Upper lobe of left lung (tissue), 6 donors: Measurements from ENCODE around the gene CMSS1. TPM values are rescaled to one million over a fixed set of nuclear protein-coding genes. Genes with fewer than 3 reads are reported as not detected.

Experiments
- ATAC-seq, 2 donors: fragments of 200-7000 bp; cut with Tn5 transposase; one replicate each; pipeline ENCODE4 v1.9.1; 2022; ENCODE audit warnings: mild to moderate bottlenecking in 2 of 2, moderate library complexity in 2 of 2; ENCODE audit not compliant: low FRiP score in 2 of 2
- DNase-seq, 2 donors: peaks; one replicate each; pipeline ENCODE4 v3.0.0-alpha.2; 2019 to 2020
- H3K27ac ChIP-seq, 4 donors: fragments of 200-600 bp; sonication (generic); one replicate each; pipeline ENCODE4 v1.5.1; 2016 to 2019
- H3K27me3 ChIP-seq, 4 donors: fragments of 200-600 bp; sonication (generic); one replicate each; pipeline ENCODE4 v1.5.1; 2017 to 2019
- H3K36me3 ChIP-seq, 4 donors: fragments of 200-600 bp; sonication (generic); one replicate each; pipeline ENCODE4 v1.5.1; 2016 to 2019
- H3K4me1 ChIP-seq, 4 donors: fragments of 200-600 bp; sonication (generic); one replicate each; pipeline ENCODE4 v1.5.1; 2018 to 2019
- H3K4me3 ChIP-seq, 4 donors: fragments of 200-600 bp; sonication (generic); one replicate each; pipeline ENCODE4 v1.5.1; 2017 to 2019; ENCODE audit warnings: mild to moderate bottlenecking in 2 of 4, moderate library complexity in 1 of 4
- H3K9me3 ChIP-seq, 4 donors: fragments of 200-600 bp; sonication (generic); one replicate each; pipeline ENCODE4 v1.5.1; 2018 to 2019
- CTCF ChIP-seq, 6 experiments: fragments of 450-650 bp in 4 of 6; fragments of 200-600 bp in 2 of 6; sonication (generic) in 2 of 6; IDR thresholded peaks; one replicate each; pipeline ENCODE4 v1.5.1; 2016 to 2019; ENCODE audit warnings: antibody characterized with exemption in 6 of 6
- EP300 ChIP-seq, 4 donors: sonication (generic); formaldehyde crosslinking; IDR thresholded peaks; one replicate each; pipeline ENCODE4 v1.5.1; 2017; ENCODE audit warnings: antibody characterized with exemption in 4 of 4, control low read depth in 2 of 4
- POLR2A ChIP-seq, 4 donors: fragments of 450-650 bp; IDR thresholded peaks; one replicate each; pipeline ENCODE4 v1.5.1; 2016 to 2017; ENCODE audit warnings: antibody characterized with exemption in 4 of 4, mild to moderate bottlenecking in 2 of 4
- POLR2AphosphoS5 ChIP-seq, 2 donors: sonication (generic); formaldehyde crosslinking; IDR thresholded peaks; one replicate each; pipeline ENCODE4 v1.5.1; 2017; ENCODE audit warnings: antibody characterized with exemption in 2 of 2
- WGBS, 2 donors: methylation state at CpG; one replicate each; pipeline ENCODE4 v1.1.5; 2017 to 2018; 5-methylcytosine and 5-hydroxymethylcytosine counted together
- total RNA-seq, 6 donors: library from RNA; depleted of rRNA in 4 of 6; stranded (reverse); fragments of >200 nt in 4 of 6; gene quantifications; one replicate each; pipeline versions ENCODE4 v1.1.0 to v1.2.1, GENCODE V29; 2016 to 2021
- donor health status: DM: no; HTN: no; CAD: no; lungs with moderate emphysema.
- donor health status: DM: no; HTN: yes; CAD: no; lungs with severe emphysema.

CMSS1 gene
- total RNA-seq, 6 donors from 2014 or later = 4.0 to 21.1 (median 12.0) TPM

GRCh38 chr3:99907959-99908544, 90.4 kb downstream of the CMSS1 start:
- 88 to 90% methylated on average over 2 of the region's 2 CpGs for WGBS, 2 donors

GRCh38 chr3:99909714-99910495, 92.2 kb downstream of the CMSS1 start:
- no peak for DNase-seq

More at GRCh38 chr3:99907959-99908544, 90.4 kb downstream of the CMSS1 start:
- no peaks in the 10 kb centered on the region for H3K9me3 ChIP-seq
- no peaks in the 10 kb centered on the region for H3K36me3 ChIP-seq
- DNase-seq (no peak), ATAC-seq (no peak)
- H3K27me3 ChIP-seq = no peaks in the 10 kb centered on the region
- peaks cover 0 to 5% (median 0%) of the 10 kb centered on the region in 4 donors for H3K4me1 ChIP-seq
- H3K4me3 ChIP-seq = no peak overlapping the region
- H3K27ac ChIP-seq = no peak overlapping the region
- TF ChIP-seq POLR2A (IDR thresholded peaks at IDR 0.05) (no peak), POLR2AphosphoS5 (IDR thresholded peaks at IDR 0.05) (no peak), EP300 (IDR thresholded peaks at IDR 0.05) (no peak), CTCF (IDR thresholded peaks at IDR 0.05) (no peak)

GRCh38 chr3:99910752-99911290, 93.2 kb downstream of the CMSS1 start:
- H3K27ac ChIP-seq = no peak overlapping the region
- no peaks in the 10 kb centered on the region for H3K36me3 ChIP-seq
- H3K4me3 ChIP-seq = no peak overlapping the region
- no peaks in the 10 kb centered on the region for H3K9me3 ChIP-seq
- ATAC-seq (peak in 1 of 2 donors; percentile 40), DNase-seq (no peak)
- H3K4me1 ChIP-seq = peaks cover 0 to 5% (median 0%) of the 10 kb centered on the region in 4 donors
- no peaks in the 10 kb centered on the region for H3K27me3 ChIP-seq
- WGBS, 2 donors = 91 to 96% methylated on average over 4 of the region's 4 CpGs
- TF ChIP-seq POLR2A (IDR thresholded peaks at IDR 0.05) (no peak), EP300 (IDR thresholded peaks at IDR 0.05) (no peak), POLR2AphosphoS5 (IDR thresholded peaks at IDR 0.05) (no peak), CTCF (IDR thresholded peaks at IDR 0.05) (no peak)

More at GRCh38 chr3:99909714-99910495, 92.2 kb downstream of the CMSS1 start:
- TF ChIP-seq POLR2AphosphoS5 (IDR thresholded peaks at IDR 0.05) = no peak
- no peak for TF ChIP-seq POLR2A (IDR thresholded peaks at IDR 0.05)
- TF ChIP-seq EP300 (IDR thresholded peaks at IDR 0.05) = no peak
- no peak for TF ChIP-seq CTCF (IDR thresholded peaks at IDR 0.05)
- Histone ChIP-seq H3K27ac (no peak overlapping the region), H3K27me3 (no peaks in the 10 kb centered on the region), H3K36me3 (no peaks in the 10 kb centered on the region), H3K4me1 (peaks cover 0 to 5% (median 0%) of the 10 kb centered on the region in 4 donors), H3K4me3 (no peak overlapping the region), H3K9me3 (no peaks in the 10 kb centered on the region)
- WGBS, 2 donors = 74 to 75% methylated on average over 3 of the region's 3 CpGs
- no peak for ATAC-seq

GRCh38 chr3:99911433-99911832, 93.8 kb downstream of the CMSS1 start:
- TF ChIP-seq POLR2A (IDR thresholded peaks at IDR 0.05) (no peak), POLR2AphosphoS5 (IDR thresholded peaks at IDR 0.05) (no peak), EP300 (IDR thresholded peaks at IDR 0.05) (no peak), CTCF (IDR thresholded peaks at IDR 0.05) (no peak)
- H3K36me3 ChIP-seq = no peaks in the 10 kb centered on the region
- no peak overlapping the region for H3K27ac ChIP-seq
- no peak overlapping the region for H3K4me3 ChIP-seq
- H3K27me3 ChIP-seq = no peaks in the 10 kb centered on the region
- DNase-seq (no peak), ATAC-seq (no peak)
- WGBS, 2 donors = 67 to 75% methylated on average over 3 of the region's 3 CpGs
- peaks cover 0 to 5% (median 0%) of the 10 kb centered on the region in 4 donors for H3K4me1 ChIP-seq
- no peaks in the 10 kb centered on the region for H3K9me3 ChIP-seq
